ES-I3 (cell line): ENCODE data around the gene QDPR.
"Not testable (repeated sequence)": the region's sequence is repeated elsewhere in the genome, so short reads cannot be mapped to it uniquely, and the experiment has no call there.

Source experiments
- H3K36me3 ChIP-seq: 2 replicates; pipeline ENCODE4 v1.6.1; 2013; ENCODE audit warnings: mild to moderate bottlenecking, low read length, control low read depth, moderate library complexity; ENCODE audit not compliant: insufficient read depth
- H3K4me1 ChIP-seq: 2 replicates; pipeline ENCODE4 v1.6.1; 2013; ENCODE audit warnings: mild to moderate bottlenecking, control low read depth, low read length; ENCODE audit not compliant: insufficient read depth
- H3K9ac ChIP-seq: 2 replicates; pipeline ENCODE4 v1.6.1; 2013; ENCODE audit warnings: low read depth, mild to moderate bottlenecking, low read length, moderate library complexity
- H3K9me3 ChIP-seq: 2 replicates; pipeline ENCODE4 v1.6.1; 2013; ENCODE audit warnings: mild to moderate bottlenecking, low read length, moderate library complexity; ENCODE audit not compliant: control insufficient read depth, insufficient read depth

Gene QDPR

DNA sequence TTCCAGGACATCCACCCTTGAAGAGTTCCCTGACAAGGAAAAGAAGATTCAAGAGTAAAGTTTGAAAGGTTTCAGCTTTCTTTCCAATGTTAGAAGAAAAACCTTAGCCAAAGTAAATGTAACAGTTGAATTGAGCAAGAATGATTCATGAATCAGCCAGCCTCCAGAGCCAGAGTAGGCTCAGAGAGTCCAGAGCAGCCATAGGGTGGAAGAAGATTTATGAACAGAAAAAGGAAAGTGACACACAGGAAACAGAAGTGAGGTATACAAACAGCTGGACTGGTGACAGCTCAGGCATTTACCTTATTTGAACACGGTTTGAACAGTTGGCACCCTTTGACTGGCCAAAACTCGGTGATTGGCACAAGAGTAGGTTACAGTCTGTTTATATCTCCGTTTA, 63.2 kb downstream of the QDPR start:
- H3K4me1 ChIP-seq = no peaks in the 10 kb centered on the region
- no peak overlapping the region for H3K9ac ChIP-seq
- H3K9me3 ChIP-seq = no peaks in the 10 kb centered on the region
- H3K36me3 ChIP-seq = no peaks in the 10 kb centered on the region

DNA sequence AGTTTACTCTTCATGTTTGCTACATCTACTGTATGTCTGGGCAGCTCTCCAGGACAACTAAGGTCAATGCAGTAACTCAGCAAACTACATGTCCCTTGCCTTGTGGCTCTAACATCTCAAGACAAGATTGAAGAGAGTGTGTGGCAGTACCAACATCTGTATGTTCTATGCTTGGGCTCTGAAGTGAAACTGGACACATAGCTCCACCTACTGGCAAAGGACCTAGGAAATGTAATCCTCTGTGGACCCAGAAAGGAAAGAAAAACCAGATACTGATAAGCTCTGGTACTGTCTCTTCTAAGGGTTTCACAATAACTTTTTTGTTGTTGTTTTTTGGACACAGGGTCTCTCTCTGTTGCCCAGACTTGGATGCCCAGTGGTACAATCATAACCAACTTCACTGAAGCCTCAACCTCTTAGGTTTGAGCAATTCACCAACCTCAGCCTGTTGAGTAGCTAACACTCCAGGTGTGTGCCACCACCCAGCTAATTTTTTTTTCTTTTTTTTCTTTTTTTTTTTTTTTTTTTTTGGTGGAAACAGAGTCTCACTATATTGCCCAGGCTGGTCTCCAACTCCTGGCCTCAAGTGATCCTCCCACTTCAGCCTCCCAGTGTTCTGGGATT, 64.1 kb downstream of the QDPR start:
- no peaks in the 10 kb centered on the region for H3K36me3 ChIP-seq
- H3K9me3 ChIP-seq = no peaks in the 10 kb centered on the region
- H3K4me1 ChIP-seq = no peaks in the 10 kb centered on the region
- H3K9ac ChIP-seq = no peak overlapping the region

DNA sequence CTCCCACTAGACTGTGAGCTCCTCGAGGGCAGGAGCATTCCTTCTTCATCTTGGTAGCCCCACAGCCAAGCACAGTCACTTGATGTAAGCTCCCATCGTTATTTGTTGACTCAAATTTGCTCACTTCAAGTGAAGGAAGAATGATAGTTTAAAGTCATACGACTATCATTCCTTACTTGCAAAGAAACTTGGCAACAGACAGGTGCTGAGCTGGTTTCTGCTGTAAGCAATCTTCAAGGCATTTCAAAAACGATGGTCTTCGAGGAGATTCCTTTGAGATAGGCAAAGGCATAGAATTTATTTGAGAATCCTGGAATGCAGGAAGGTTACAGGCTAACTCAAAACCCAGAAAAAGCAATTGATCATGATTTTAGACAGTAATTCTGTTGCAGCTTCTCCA, 64.8 kb downstream of the QDPR start:
- H3K9ac ChIP-seq = no peak overlapping the region
- 0 out of 2 replicates have a peak, but pooled peaks cover 2% of the 10 kb centered on the region for H3K9me3 ChIP-seq
- H3K4me1 ChIP-seq = no peaks in the 10 kb centered on the region
- H3K36me3 ChIP-seq = no peaks in the 10 kb centered on the region

DNA sequence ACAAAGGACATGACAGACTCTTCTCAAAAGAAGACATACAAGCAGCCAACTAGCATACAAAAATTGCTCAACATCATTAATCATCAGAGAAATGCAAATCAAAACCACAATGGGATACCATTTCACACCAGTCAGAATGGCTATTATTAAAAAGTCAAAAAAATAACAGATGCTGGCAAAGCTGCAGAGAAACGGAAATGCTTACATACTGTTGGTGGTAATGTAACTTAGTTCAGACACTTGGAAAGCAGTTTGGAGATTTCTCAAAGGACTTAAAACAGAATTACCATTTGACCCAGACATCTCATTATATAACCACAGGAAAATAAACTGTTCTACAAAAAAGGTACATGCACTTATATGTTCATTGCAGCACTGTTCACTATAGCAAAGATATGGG, 69.4 kb downstream of the QDPR start:
- H3K9me3 ChIP-seq, H3K9ac ChIP-seq, H3K36me3 ChIP-seq, H3K4me1 ChIP-seq: not testable (repeated sequence)

DNA sequence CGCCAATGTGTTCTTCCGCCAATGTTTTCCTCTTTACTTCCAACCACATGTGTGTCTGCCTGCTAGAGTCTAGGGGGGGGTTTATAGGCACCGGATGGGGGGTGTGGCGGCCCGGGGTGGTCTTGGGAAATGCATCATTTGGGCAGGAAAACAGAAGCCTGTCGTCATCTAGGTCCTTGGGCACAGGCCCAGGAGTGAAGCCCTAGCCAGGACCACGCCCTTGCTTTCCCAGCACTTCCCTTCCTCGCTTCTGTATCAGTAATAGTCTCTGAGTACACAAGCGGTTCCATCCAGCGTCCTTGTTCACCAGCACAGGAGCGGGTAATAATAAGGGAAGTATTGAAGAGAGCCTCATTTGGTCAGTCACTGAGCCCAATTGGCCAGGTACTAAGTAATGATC, 74.5 kb downstream of the QDPR start:
- no peaks in the 10 kb centered on the region for H3K36me3 ChIP-seq
- no peaks in the 10 kb centered on the region for H3K4me1 ChIP-seq
- H3K9ac ChIP-seq = no peak overlapping the region
- H3K9me3 ChIP-seq = 0 out of 2 replicates have a peak, but pooled peaks cover 4% of the 10 kb centered on the region

DNA sequence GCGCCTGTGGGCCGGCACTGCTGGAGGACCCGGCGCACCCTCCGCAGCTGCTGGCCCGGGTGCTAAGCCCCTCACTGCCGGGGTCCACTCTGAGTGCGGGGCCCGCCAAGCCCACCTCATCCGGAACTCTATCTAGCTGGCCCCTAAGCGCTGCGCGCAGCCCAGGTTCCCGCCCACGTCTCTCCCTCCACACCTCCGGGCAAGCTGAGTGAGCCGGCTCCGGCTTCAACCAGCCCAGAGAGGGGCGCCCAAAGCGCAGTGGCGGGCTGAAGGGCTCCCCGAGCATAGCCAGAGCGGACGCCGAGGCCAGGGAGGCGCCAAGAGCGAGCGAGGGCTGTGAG, 75.2 kb downstream of the QDPR start:
- Histone ChIP-seq H3K9me3 (no peaks in the 10 kb centered on the region), H3K4me1 (no peaks in the 10 kb centered on the region), H3K9ac (no peak overlapping the region), H3K36me3 (no peaks in the 10 kb centered on the region)
